ENCODE measurements around the gene ACHE. TPM values are rescaled to one million over a fixed set of nuclear protein-coding genes. Genes with fewer than 3 reads are reported as not detected.

ACHE gene
- polyA plus RNA-seq, 2 of the 4 experiments (the other 2 are of a cell fraction): 0.17 to 0.62 TPM

GRCh38 chr7:100891568-100892247 lies 4.0 kb downstream of the ACHE start:
- peak overlapping the region; percentile 89; the same call in 1 of the 3 replicates for H3K4me2 ChIP-seq
- CTCF ChIA-PET: interaction anchor here (0.8 to 5.0 kb wide), 5 partner anchors 11 to 188 kb away, joined by 3 to 23 read pairs (median 3); no protein-coding TSS in a partner anchor
- H3K27ac ChIP-seq: peak overlapping the region in 1 of 2 experiments; percentile 95; a peak in 1 of 6 replicates
- no peak overlapping the region for H3K4me3 ChIP-seq
- TF ChIP-seq BHLHE40 (IDR thresholded peaks at IDR 0.05; ENCODE audit: low read depth, low read length): no peak
- TF ChIP-seq PBX3 (IDR thresholded peaks at IDR 0.05): no peak
- TF ChIP-seq CEBPB (IDR thresholded peaks at IDR 0.05): no peak
- no peak for TF ChIP-seq HOXB13 (CRISPR knock-in tag; IDR thresholded peaks at IDR 0.05; ENCODE audit: low read depth)
- TF ChIP-seq ZC3H11A (IDR thresholded peaks at IDR 0.05): no peak
- no peak for TF ChIP-seq RARB (CRISPR knock-in tag; IDR thresholded peaks at IDR 0.05)
- TF ChIP-seq SREBF2 (IDR thresholded peaks at IDR 0.05): no peak
- TF ChIP-seq ZSCAN20 (CRISPR knock-in tag; IDR thresholded peaks at IDR 0.05): no peak
- no peak for TF ChIP-seq ATOH8 (CRISPR knock-in tag; IDR thresholded peaks at IDR 0.05; ENCODE audit: low read depth)
- TF ChIP-seq CHD2 (IDR thresholded peaks at IDR 0.05; ENCODE audit: low read length, partially characterized antibody): no peak
- TF ChIP-seq TFCP2L1 (CRISPR knock-in tag; IDR thresholded peaks at IDR 0.05): no peak
- TF ChIP-seq SMC3 (IDR thresholded peaks at IDR 0.05): no peak
- TF ChIP-seq MAX (IDR thresholded peaks at IDR 0.05): no peak
- no peak for TF ChIP-seq ZNF302 (CRISPR knock-in tag; IDR thresholded peaks at IDR 0.05)
- TF ChIP-seq MAFK (IDR thresholded peaks at IDR 0.05; ENCODE audit: partially characterized antibody): no peak
- ATAC-seq: no peak
- POLR2A ChIA-PET: interaction anchor here (0.6 to 1.6 kb wide), 3 partner anchors 17 to 203 kb away, joined by 3 to 5 read pairs (median 5); partner anchors contain the start of gene SRRT
- peak; percentile 46 for FAIRE-seq
- 58% methylated on average over 8 of the region's 8 CpGs for WGBS (ENCODE audit: missing lambda C conversion rate)
- DNase-seq (ENCODE audit: low read depth in 1 of 2, low spot score in 1 of 2): peak in 1 of 2 experiments; percentile 48
- peaks cover 49% of the 10 kb centered on the region for H3K4me1 ChIP-seq
- H3K9me3 ChIP-seq: no peaks in the 10 kb centered on the region

- TF ChIP-seq CHD2 (IDR thresholded peaks at IDR 0.05; ENCODE audit: low read length, partially characterized antibody) (no peak), RCOR1 (IDR thresholded peaks at IDR 0.05; ENCODE audit: low read depth, low read length) (no peak), POLR2A (IDR thresholded peaks at IDR 0.05; ENCODE audit: low read length) (no peak), ZFP36 (IDR thresholded peaks at IDR 0.05; ENCODE audit: borderline replicate concordance, partially characterized antibody) (no peak), USF2 (IDR thresholded peaks at IDR 0.05) (no peak), FOXS1 (CRISPR knock-in tag; IDR thresholded peaks at IDR 0.05) (no peak), ZSCAN20 (CRISPR knock-in tag; IDR thresholded peaks at IDR 0.05) (no peak), HEYL (CRISPR knock-in tag; IDR thresholded peaks at IDR 0.05) (no peak), ZC3H11A (IDR thresholded peaks at IDR 0.05) (no peak), PBX3 (IDR thresholded peaks at IDR 0.05) (no peak), NFE2L2 (conservative IDR thresholded peaks at IDR 0.05; ENCODE audit: low read length) (no peak), TP53 (CRISPR knock-in tag; IDR thresholded peaks at IDR 0.05) (no peak), MYC (IDR thresholded peaks at IDR 0.05; ENCODE audit: borderline replicate concordance, low read length) (no peak)
- peak overlapping the region; percentile 92; the same call in 2 of the 3 replicates for H3K4me3 ChIP-seq
- ATAC-seq (no peak), DNase-seq (ENCODE audit: low read depth in 1 of 2, low spot score in 1 of 2) (no peak), FAIRE-seq (no peak)
- H3K9me3 ChIP-seq: no peaks in the 10 kb centered on the region
- peak overlapping the region; percentile 89 for H3K4me2 ChIP-seq
- H3K4me1 ChIP-seq: peaks cover 41% of the 10 kb centered on the region
- POLR2A ChIA-PET: interaction anchor here (0.6 to 5.1 kb wide), 6 partner anchors 15 to 204 kb away, joined by 3 to 106 read pairs (median 7); partner anchors contain the start of genes EPHB4, SRRT and TRIM56
- CTCF ChIA-PET: interaction anchor here (0.8 to 5.0 kb wide), 12 partner anchors 7 to 247 kb away, joined by 3 to 23 read pairs (median 6); partner anchors contain the start of genes EPO, POP7 and SLC12A9
- H3K27ac ChIP-seq: peak overlapping the region; percentile 86 to 95
- WGBS (ENCODE audit: missing lambda C conversion rate): 86% methylated on average over 43 of the region's 43 CpGs
Observed at GRCh38 chr7:100890653-100891567, 4.8 kb downstream of the ACHE start.
